ENCODE results near the gene C4orf50. TPM values are rescaled to one million over a fixed set of nuclear protein-coding genes. Genes with fewer than 3 reads are reported as not detected.
"Not testable (repeated sequence)": the region's sequence is repeated elsewhere in the genome, so short reads cannot be mapped to it uniquely, and the experiment has no call there.

Gene C4orf50
- total RNA-seq, 1 donor from 2014 or later: 0.12 TPM

- Histone ChIP-seq H3K27me3 (no peaks in the 10 kb centered on the region), H3K4me3 (no peak overlapping the region), H3K27ac (no peak overlapping the region), H3K9me3 (no peaks in the 10 kb centered on the region), H3K36me3 (no peaks in the 10 kb centered on the region), H3K4me1 (no peaks in the 10 kb centered on the region)
- DNase-seq: no peak
- TF ChIP-seq CTCF (IDR thresholded peaks at IDR 0.05): no peak
- intact Hi-C loops (cut with DNase I): no loop called here
- no peak for ATAC-seq
Observed at GRCh38 chr4:5866841-5867813, 151.1 kb downstream of the C4orf50 start.

- no peak for TF ChIP-seq CTCF (IDR thresholded peaks at IDR 0.05)
- intact Hi-C loops (cut with DNase I): no loop called here
- no peak for ATAC-seq
- Histone ChIP-seq H3K36me3 (no peaks in the 10 kb centered on the region), H3K4me3 (no peak overlapping the region), H3K4me1 (no peaks in the 10 kb centered on the region), H3K9me3 (no peaks in the 10 kb centered on the region), H3K27me3 (peaks cover 3% of the 10 kb centered on the region), H3K27ac (no peak overlapping the region)
- no peak for DNase-seq
Observed at GRCh38 chr4:5865896-5866599, 152.2 kb downstream of the C4orf50 start.

GRCh38 chr4:5863461-5864113 is 154.6 kb downstream of the C4orf50 start:
- no peak overlapping the region for H3K4me3 ChIP-seq
- DNase-seq: no peak
- ATAC-seq: no peak

GRCh38 chr4:5858020-5858769 is 160.0 kb downstream of the C4orf50 start:
- ATAC-seq (no peak), DNase-seq (no peak)
- no peaks in the 10 kb centered on the region for H3K9me3 ChIP-seq
- no peak overlapping the region for H3K4me3 ChIP-seq
- no peaks in the 10 kb centered on the region for H3K36me3 ChIP-seq
- no peak for TF ChIP-seq CTCF (IDR thresholded peaks at IDR 0.05)
- H3K27me3 ChIP-seq: peaks cover 6% of the 10 kb centered on the region
- H3K27ac ChIP-seq: no peak overlapping the region
- H3K4me1 ChIP-seq: no peaks in the 10 kb centered on the region
- intact Hi-C loops (cut with DNase I): no loop called here

More at GRCh38 chr4:5863461-5864113, 154.6 kb downstream of the C4orf50 start:
- Histone ChIP-seq H3K27me3 (peaks cover 6% of the 10 kb centered on the region), H3K36me3 (no peaks in the 10 kb centered on the region), H3K9me3 (no peaks in the 10 kb centered on the region), H3K27ac (no peak overlapping the region), H3K4me1 (no peaks in the 10 kb centered on the region)
- intact Hi-C loops (cut with DNase I): no loop called here
- TF ChIP-seq CTCF (IDR thresholded peaks at IDR 0.05): no peak

DNA sequence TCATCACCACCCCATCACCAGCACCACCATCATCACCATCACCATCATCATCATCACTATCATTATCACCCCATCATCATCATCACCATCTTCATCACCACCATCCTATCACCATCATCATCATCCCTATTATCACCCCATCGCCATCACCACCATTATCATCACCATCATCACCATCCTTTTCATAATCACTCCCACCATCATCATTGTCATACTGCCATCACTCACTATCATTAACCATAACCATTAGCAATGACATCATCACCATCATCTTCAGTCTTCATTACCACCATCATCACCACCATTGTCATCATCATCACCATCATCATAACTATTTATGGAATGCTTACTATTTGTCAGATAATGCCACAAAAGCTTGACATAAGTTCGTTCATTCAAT is 161.0 kb downstream of the C4orf50 start:
- H3K9me3 ChIP-seq: no peaks in the 10 kb centered on the region
- H3K36me3 ChIP-seq: no peaks in the 10 kb centered on the region
- intact Hi-C loops (cut with DNase I): no loop called here
- H3K27ac ChIP-seq: no peak overlapping the region
- H3K27me3 ChIP-seq: peaks cover 6% of the 10 kb centered on the region
- ATAC-seq: no peak
- no peak for TF ChIP-seq CTCF (IDR thresholded peaks at IDR 0.05)
- no peaks in the 10 kb centered on the region for H3K4me1 ChIP-seq
- H3K4me3 ChIP-seq: no peak overlapping the region
- no peak for DNase-seq

- H3K36me3 ChIP-seq; DNase-seq; H3K4me1 ChIP-seq; H3K4me3 ChIP-seq; intact Hi-C loops (cut with DNase I); H3K9me3 ChIP-seq; H3K27ac ChIP-seq; H3K27me3 ChIP-seq; ATAC-seq: not testable (repeated sequence)
Observed at GRCh38 chr4:5856362-5856761, 161.9 kb downstream of the C4orf50 start.

Data from upper lobe of right lung (tissue), 1 donor.